Measurements from ENCODE around the gene SCYGR8.

SCYGR8 gene

GRCh38 chr2:227788561-227789018 lies 42.9 kb downstream of the SCYGR8 start:
- no peak for DNase-seq (ENCODE audit: low read depth, low spot score)
- H3K36me3 ChIP-seq (ENCODE audit: insufficient read depth, insufficient read length, low read length): no peaks in the 10 kb centered on the region
- H3K4me3 ChIP-seq (ENCODE audit: insufficient read length, low read depth): no peak overlapping the region
- no peaks in the 10 kb centered on the region for H3K27me3 ChIP-seq (ENCODE audit: insufficient read depth, insufficient read length)
- H3K9ac ChIP-seq (ENCODE audit: insufficient read length, low read depth): no peak overlapping the region
- TF ChIP-seq SUZ12 (IDR thresholded peaks at IDR 0.05; ENCODE audit: extremely low read depth, insufficient read depth, insufficient read length): no peak
- TF ChIP-seq ZNF274 (IDR thresholded peaks at IDR 0.05; ENCODE audit: low read depth, low read length): no peak
- TF ChIP-seq YY1 (IDR thresholded peaks at IDR 0.05; ENCODE audit: insufficient read depth, insufficient read length): no peak
- peaks cover 5% of the 10 kb centered on the region; the same call in 1 of the 2 replicates for H3K9me3 ChIP-seq (ENCODE audit: insufficient read depth, low read length)
- H3K4me1 ChIP-seq (ENCODE audit: insufficient read depth, insufficient read length): no peaks in the 10 kb centered on the region

GRCh38 chr2:227789803-227790202 lies 44.1 kb downstream of the SCYGR8 start:
- TF ChIP-seq YY1 (IDR thresholded peaks at IDR 0.05; ENCODE audit: insufficient read depth, insufficient read length) (no peak), ZNF274 (IDR thresholded peaks at IDR 0.05; ENCODE audit: low read depth, low read length) (no peak), SUZ12 (IDR thresholded peaks at IDR 0.05; ENCODE audit: extremely low read depth, insufficient read depth, insufficient read length) (no peak)
- no peak for DNase-seq (ENCODE audit: low read depth, low spot score)
- H3K4me1 ChIP-seq (ENCODE audit: insufficient read depth, insufficient read length): no peaks in the 10 kb centered on the region
- no peaks in the 10 kb centered on the region for H3K27me3 ChIP-seq (ENCODE audit: insufficient read depth, insufficient read length)
- no peak overlapping the region for H3K4me3 ChIP-seq (ENCODE audit: insufficient read length, low read depth)
- H3K9ac ChIP-seq (ENCODE audit: insufficient read length, low read depth): no peak overlapping the region
- peaks cover 5% of the 10 kb centered on the region; the same call in 1 of the 2 replicates for H3K9me3 ChIP-seq (ENCODE audit: insufficient read depth, low read length)
- H3K36me3 ChIP-seq (ENCODE audit: insufficient read depth, insufficient read length, low read length): no peaks in the 10 kb centered on the region

DNA sequence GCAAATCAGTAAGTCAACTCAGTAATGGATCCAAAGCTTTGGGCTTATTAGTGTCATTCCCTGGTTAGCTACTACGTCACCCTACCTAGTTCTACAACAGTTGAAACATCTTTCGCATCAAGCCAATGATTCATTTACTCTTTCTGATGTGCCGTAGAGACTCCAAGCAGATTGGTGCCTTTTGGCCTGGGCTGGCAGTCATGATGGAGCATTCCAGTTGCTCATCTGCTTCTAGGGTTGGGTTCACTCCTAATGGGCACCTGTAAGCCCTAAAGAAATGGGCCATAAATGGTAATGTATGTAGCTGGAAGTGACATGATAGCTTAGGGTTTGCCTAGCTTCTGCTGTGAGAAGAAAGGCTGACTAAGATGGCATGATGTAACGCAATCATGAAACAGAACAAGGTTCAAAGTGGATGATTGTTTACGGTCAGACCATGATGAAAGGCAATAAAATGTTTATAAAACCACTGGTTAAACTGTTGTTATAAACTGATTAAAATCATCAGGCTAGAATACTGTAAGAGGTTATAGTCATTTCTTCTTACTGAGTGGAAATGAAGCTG lies 47.5 kb downstream of the SCYGR8 start:
- Histone ChIP-seq H3K27me3 (ENCODE audit: insufficient read depth, insufficient read length) (no peaks in the 10 kb centered on the region), H3K9ac (ENCODE audit: insufficient read length, low read depth) (no peak overlapping the region), H3K9me3 (ENCODE audit: insufficient read depth, low read length) (peaks cover 5% of the 10 kb centered on the region; the same call in 1 of the 2 replicates), H3K36me3 (ENCODE audit: insufficient read depth, insufficient read length, low read length) (no peaks in the 10 kb centered on the region), H3K4me3 (ENCODE audit: insufficient read length, low read depth) (no peak overlapping the region), H3K4me1 (ENCODE audit: insufficient read depth, insufficient read length) (no peaks in the 10 kb centered on the region)
- DNase-seq (ENCODE audit: low read depth, low spot score): no peak
- no peak for TF ChIP-seq SUZ12 (IDR thresholded peaks at IDR 0.05; ENCODE audit: extremely low read depth, insufficient read depth, insufficient read length)
- no peak for TF ChIP-seq ZNF274 (IDR thresholded peaks at IDR 0.05; ENCODE audit: low read depth, low read length)
- no peak for TF ChIP-seq YY1 (IDR thresholded peaks at IDR 0.05; ENCODE audit: insufficient read depth, insufficient read length)

Data from NT2/D1 (cell line).